HG02588 (cell line): ENCODE data around the gene RSU1.
"Not testable (repeated sequence)": the region's sequence is repeated elsewhere in the genome, so short reads cannot be mapped to it uniquely, and the experiment has no call there.

Source experiments
- ATAC-seq: cut with Tn5 transposase; IDR thresholded peaks from one replicate; pipeline ENCODE4 v1.9.1; 2021; ENCODE audit warnings: mild to moderate bottlenecking, moderate library complexity; ENCODE audit not compliant: unreplicated experiment

RSU1 gene

DNA sequence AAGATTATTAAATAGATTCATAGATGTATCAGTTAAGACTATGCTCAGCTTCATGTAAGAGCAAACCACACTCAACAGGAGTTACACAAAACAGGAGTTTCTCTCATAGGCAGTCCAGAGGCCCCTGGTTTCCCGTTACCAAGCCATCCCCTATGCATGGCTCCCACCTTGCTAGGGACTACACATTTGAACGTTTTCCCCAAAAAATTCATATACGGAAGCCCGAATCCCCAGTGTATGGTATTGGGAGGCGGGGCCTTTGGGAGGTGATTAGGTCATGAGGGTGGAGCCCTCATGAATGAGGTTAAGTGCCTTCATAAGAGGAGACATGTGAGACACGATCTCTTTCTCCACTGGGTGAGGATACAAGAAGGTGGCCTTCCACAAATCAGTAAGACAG is 29.1 kb downstream of the RSU1 start:
- no peak for ATAC-seq

DNA sequence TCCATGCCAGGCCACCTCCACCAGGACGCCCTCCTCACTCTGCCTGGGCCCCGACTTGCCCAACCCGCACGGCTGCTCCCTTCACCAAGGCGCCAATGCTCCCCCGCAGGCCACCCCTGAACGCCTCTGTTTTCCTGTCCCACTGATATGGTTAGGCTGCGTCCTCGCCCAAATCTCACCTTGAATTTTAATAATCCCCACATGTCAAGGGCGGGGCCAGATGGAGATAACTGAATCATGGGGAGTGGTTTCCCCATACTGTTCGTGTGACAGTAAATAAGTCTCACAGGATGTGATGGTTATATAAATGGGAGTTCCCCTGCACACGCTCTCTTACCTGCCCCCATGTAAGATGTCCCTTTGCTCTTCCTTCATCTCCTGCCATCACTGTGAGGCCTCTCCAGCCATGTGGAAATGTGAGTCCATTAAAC is 29.8 kb downstream of the RSU1 start:
- no peak for ATAC-seq

DNA sequence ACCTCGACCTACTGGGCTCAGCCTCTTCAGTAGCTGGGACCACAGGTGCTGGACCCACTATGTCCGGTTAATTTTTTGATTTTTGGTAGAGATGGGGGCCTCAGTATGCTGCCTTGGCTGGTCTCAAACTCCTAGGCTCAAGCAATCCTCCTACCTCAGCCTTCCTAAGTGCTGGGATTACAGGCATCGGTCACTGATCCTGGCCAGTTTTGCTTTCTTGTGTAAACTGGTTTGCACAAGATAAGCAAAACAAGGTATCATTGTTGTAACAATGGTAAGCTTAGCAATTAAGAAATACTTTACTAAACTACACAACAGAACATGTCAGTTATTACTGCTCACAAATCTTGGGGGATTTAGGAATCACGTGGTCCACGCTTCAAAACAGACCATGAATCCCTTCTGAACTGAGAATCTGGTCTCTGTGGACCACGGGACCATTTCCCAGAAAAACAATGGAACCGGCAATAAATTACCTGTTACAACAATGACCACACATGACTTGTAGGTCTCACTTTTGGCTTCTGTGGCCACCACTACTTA is 36.8 kb downstream of the RSU1 start:
- ATAC-seq, result no peak

DNA sequence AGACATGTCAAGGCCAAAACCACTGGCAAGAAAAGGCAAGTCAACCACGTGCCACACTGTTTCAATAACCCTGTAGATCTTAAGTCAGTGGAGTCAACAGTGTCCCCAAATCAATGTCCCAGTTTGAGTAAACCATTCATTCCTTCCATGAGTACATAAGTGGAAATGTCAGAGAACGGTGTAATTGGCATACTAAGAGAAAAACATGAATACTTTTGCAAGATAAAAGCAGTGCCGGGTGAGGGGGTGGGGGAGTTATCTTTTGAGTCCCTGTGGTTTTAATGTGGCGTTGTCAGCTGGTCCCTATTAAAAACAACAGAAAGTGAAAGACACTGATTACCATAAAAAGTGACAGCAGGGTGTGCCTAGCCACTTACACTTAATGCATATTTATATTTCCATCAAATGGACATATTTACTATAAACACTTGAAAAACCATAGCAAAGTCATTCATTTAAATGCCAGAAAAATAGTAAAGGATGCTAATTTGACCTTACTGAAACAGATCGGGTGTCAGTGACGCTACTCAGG is 37.8 kb downstream of the RSU1 start:
- ATAC-seq, result peak; percentile 56

DNA sequence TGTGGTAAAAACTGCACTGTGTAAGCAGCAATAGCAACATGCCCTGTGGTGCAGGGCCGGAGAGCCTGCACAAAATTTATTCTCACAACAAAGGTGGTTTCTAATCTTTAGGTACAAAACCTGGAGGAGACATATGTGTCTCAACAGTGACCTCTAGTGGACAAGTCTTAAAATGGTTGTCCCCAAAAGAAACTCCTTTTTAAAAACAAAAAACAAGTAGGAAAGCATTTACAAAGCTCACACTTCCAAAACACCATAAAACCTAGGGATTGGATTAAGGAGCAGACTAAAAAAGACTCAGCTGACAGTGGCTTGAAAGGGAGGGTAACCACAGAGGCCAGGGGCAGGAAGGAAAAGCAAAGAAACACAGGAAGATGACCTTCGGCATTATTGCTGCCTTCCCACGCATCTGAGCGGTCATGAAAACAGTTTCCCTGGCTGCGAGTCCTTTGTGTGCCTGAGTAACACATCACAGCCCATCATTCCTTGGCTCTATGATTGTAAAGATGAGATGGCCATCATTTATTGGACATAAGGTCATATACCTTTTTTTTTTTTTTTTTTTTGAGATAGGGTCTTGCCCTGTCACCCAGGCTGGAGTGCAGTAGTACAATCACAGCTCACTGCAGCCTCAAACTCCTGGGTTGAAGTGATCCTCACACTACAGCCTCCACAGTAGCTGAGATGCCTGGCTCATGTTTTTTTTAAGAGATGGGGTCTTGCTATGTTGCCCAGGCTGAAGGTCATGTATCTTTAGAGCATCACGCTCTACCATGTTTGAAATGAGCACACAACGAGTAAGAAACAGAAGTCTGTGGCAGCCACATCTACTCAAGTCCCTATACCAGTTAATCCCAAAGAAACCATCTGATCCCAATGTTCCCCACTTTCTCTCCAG is 39.5 kb downstream of the RSU1 start:
- ATAC-seq, result peak; percentile 39

DNA sequence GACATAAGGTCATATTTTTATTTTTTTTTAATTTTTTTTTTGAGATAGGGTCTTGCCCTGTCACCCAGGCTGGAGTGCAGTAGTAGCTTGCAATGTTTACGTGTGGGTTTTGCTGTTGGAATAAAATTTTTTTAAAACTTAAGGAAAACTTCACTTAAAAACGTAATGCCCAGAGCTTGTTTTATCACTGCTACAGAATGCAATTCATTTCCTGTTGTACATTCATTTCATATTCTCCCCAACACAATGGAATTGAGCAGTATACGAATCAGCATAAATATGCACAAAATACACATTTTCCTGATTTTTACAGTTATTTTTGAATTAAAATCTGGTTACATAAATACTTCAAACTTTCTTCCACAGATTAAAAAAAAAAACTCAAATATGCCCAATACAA is 40.3 kb downstream of the RSU1 start:
- no peak for ATAC-seq

DNA sequence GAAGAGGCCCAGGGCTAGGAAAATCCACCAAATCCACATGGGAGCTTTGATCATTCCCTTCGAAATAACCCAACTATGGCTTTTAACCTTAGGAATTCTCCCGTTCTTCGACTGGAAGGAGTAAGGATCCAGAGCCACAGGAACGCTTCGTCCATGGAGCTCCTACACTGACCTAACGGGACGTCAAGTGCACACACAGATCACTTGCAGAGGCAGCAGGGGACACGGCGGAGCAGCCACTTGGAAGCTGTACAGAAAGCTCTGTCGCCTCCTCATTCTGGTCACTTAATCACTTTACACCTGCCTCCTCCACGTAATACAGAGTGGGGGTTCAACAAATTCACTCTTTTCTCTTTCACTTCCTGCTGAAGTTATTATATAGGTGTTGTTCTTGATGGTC is 43.9 kb downstream of the RSU1 start:
- ATAC-seq, result no peak

DNA sequence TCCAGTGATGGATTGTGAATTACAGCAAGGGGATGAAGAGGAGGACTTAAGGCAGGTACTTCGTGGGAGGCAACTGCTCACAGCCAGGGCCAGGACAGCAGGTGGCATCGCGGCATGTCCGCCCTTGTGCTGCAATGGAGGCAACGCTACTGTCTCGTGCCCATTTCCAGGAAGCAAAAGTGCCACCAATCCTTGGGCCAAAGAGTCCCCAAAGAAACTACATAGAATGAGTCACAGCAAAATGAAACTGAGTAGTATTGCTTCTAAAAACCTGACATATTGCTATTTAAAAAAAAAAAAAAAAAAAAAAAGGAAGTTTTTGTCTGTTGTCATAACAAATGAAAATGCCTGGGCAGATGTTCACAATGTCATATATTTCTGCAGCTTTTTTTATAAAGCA is 46.6 kb downstream of the RSU1 start:
- ATAC-seq, result no peak

DNA sequence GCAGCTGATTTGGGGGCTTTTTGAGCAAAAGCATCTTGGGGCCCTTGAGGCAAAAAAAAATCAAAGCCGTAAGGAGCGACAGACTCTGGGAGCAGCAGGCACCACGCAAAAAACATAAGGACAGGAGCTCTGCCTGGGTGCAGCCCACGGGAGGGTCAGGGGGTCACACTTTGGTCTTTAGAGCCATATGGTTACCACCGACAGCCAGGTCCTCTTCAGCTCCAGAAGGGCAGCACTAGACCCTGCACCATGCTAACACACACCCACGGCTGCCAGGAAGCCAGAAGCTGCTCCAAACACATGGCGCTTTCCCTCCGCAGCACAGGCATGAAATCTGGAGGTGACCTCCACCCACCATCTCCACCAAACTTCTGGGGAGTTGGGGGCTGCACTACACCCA is 47.1 kb downstream of the RSU1 start:
- ATAC-seq, result no peak

DNA sequence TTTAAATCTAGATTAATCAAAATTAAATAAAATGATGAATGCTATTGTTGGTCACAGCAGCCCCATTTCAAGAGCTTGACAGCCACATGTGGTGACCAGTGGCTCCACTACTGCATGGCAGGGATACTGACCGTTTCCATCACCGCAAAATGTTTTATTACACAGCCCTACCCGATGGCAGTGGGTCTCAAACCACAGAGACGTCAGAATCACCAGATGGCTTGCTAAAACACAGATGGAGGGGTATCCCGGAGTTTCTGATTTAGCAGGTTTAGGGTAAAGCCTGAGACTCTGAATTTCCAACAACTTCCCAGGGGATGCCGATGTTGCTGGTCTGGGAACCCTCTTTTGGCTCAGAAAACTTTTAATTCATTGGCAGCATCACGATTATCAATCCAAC is 47.9 kb downstream of the RSU1 start:
- no peak for ATAC-seq

DNA sequence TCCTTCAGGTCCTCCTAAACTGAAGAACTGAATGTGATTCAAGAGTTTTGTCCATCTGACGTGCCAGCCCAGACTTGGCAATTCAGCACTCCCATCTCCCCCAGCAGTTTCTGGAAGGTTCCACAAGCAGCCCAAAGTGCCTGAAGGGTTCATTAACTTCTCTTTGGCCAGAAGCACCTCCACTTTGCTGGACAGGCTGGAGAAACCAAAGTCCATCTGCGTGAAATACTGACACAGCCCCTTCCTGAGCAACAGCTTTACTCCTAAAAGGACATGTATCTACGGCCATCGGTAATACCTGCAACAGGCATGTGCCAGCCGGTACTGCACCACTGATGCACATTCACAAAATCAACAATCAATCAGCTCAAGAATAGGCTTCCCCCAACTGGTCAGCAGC is 48.5 kb downstream of the RSU1 start:
- ATAC-seq, result no peak

DNA sequence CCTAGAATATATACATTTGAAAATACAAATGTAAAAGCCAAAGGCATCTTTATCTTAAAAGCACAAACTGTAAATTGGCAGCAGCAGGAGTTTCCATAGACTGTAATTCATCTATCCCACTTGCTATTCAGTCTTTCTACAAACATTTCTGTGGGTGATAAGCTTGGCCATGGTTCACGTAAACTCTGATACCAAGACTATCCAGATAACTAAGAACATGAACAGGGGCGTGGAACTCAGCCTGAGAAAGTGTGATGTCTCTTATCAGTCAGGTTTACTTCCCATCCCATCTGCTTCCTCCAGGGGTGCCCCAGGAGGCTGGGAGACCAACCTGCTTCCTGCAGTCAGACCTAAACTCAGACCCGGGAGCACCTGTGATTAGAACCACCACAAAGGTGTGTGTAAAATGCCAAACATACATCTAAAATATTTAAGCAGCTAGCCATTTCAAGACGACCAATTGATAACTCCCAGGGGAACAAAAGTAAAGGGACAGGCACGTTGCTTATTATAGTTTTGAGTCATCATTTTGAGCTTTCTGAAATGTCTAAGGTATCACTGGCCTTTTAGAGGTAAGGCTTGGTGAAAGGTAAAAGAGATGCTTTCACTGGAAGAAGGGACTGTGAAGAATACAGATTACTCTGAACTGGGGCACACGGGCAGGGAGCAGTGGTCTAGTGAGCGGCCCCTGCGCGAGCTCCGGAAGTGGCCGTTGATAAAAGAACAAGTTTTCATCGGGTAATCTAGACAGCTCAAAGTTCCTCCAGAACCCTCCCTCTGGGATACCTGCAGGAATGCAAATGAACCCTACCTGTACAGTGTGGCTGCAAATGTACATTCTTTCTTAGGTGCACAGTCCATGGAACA is 51.5 kb downstream of the RSU1 start:
- no peak for ATAC-seq

DNA sequence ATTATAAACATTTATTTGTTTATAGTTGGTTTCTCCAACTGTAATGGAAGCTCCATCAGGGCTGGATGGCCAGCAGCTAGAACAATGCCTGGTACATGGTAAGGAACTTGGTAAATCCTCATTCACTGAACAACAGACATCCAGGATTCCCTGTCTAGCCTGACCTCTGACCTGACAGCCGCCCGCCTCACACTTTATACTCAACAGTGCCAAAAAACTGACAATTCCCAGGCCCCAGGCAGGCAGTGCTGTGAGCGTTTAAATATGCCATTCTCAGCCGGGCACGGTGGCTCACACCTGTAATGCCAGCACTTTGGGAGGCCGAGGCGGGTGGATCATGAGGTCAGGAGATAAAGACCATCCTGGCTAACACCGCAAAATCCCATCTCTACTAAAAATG is 55.9 kb downstream of the RSU1 start:
- no peak for ATAC-seq

DNA sequence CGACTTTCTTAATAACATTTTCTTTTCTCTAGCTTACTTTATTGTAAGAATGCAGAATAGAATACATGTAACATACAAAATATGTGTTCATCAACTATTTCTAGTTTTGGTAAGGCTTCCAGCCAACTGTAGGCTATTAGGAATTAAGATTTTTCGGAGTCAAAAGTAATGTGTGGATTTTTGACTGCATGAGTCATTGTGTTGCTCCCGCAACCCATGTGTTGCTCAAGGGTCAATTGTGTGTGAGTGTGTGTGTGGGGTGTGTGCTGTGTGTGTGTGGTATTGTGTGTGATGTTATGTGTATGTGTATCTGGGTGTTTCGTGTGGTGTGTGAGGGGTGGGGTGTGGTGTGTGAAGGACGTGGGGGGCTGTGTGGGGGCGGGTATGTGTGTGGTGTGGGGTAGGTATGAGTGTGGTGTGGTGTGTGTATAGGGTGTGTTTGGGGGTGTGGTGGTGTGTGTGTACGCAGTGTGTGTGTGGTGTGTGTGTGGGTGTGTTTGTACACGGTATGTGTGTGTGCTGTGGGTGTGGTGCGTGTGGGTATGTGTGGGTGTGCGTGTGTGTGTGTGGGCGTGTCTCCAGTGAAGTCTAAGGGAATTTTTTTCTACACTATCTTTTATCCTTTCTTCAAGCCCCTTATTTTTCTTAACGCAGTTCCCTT is 60.5 kb downstream of the RSU1 start:
- ATAC-seq, result no peak

DNA sequence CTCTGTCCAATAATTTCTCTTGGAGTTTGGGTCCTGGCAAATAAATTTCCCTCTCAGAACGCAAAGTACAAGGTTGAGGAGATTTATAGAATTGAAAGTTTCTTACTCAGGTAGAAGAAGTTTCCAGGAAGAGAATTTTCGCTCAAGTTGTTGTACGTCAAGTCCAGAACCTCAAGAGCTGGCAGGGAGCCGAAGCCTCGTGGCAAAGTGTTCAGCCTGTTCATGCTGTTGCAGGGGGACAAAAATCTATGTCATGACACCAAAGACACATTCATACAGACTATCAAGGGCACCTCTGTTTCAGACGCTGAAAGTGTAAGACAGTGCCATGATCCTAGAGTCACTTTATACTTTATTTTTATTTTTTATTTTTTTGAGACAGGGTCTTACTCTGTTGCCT is 62.5 kb downstream of the RSU1 start:
- no peak for ATAC-seq

DNA sequence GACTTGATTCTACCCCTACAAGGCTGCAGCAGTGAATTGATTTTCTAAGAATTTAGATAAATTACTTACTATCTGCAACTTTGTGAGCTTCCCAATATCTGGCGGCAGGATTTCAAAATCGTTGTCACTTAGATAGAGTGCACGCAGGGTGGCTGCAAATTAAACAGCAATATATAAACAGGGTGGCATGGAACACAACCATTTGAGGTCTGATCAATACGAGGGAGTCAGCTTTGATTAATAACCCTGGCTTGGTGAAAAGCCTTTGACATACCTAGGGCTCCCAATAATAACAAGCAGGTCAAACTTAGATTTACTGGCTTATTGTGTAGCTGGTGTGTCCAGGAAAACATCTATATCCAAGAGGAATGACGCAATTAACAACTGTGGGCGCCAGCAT is 64.4 kb downstream of the RSU1 start:
- ATAC-seq, result not testable (repeated sequence)

DNA sequence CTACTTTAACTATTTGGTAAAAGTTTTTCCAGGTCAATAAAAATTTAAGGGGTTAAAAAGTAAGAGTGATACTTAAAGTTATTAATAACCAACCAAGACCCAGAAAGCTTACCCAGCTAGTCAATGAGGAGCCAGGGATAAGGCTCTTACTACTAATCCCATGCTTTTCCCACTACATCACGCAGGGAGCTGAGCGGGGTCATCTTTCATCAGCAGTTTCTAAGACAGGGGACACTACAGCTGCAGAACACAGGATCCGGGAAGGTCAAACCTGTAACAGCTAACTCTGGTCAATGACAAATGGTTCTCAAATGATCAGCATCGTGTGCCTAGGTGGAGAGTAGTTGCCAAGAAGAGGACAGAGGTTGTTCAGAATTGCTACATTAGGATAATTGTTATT is 65.1 kb downstream of the RSU1 start:
- no peak for ATAC-seq

DNA sequence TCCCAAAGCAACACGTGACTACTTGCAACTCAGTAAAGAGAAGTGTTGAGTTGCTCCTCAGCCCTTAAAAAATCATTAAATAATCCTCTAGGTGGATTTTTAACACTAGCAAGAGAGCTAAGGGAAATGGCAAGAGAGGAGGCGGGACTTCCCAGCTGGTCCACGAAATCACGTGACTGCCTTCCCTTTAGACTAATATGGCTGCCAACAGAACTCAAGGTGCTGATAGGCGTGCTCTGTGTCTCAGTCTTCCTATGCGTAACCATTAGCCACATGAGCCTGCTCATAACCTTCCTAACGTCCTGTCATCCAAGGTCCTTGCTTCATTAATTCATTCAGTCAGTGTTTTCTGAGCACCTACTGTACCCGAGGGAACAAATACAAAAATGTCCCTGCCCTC is 66.0 kb downstream of the RSU1 start:
- no peak for ATAC-seq

DNA sequence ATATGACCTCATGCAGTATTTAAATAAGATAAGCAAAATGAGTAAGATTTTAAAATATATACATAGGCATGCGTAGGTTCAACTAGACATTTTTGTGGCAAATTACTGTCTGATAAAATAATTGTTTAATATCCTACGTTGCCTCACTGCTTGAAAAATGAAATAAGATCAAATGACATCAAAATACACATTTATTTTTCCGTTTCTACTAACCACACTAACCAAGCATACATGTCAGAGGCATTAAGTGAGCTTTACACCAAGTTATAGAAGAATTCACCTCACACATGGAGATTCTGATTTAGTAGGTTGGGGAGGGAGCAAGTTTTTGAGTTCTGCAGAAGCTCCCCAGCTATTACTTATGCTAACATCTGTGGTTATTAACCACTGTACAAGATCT is 66.8 kb downstream of the RSU1 start:
- ATAC-seq, result no peak

DNA sequence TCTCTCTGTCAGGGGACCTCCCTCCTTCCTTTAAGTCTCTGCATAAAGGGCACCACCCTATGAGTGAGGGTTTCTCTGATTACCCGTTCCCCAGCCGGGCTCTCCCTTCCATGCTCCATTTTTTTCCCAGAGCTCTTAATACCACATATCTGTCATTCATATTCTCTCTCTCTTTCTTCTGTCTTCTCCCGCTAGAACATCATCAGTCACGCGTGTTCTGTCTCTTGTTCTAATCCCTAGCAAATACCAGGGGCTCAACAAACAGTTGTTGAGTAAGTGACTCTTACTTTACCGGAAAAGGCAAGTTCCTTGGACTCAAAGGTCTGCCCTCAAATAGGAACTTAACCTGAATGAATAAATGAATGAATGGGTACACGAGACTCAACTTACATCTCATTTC is 68.5 kb downstream of the RSU1 start:
- no peak for ATAC-seq

DNA sequence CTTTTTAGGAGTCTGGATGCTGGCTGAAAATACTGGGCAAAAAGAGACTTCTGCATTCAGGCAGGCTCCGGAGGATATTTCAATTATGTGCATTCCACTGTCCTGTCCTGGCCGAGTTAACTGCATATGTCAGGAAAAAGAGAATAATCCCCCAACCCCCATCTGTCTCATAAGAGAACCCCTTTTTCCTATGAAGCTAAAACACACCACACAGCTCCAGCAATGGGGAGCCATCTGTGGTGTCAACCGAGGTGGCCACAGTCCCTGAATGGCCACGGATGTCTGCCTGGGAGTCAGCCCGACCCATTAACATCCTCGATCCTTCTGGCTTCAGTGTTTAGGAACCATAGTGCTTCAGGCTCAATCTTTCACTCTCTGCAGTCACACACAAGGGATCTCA is 70.4 kb downstream of the RSU1 start:
- ATAC-seq, result no peak
